SK-N-MC (cell line): ENCODE results near the gene LYRM7.
A peak's percentile ranks its signal among the peaks of the same experiment; 100 is the strongest.
"Not testable (repeated sequence)": the region's sequence is repeated elsewhere in the genome, so short reads cannot be mapped to it uniquely, and the experiment has no call there.

Experiments
- DNase-seq: peaks from one replicate; pipeline ENCODE4 v3.0.0-alpha.2; 2011; ENCODE audit warnings: low read depth, low spot score
- H3K27ac ChIP-seq: fragments of 200-600 bp; sonication (generic); 2 replicates; pipeline ENCODE4 v1.5.1; 2016; ENCODE audit warnings: mixed run types
- H3K36me3 ChIP-seq: fragments of 200-600 bp; sonication (generic); 2 replicates; pipeline ENCODE4 v1.6.1; 2017; ENCODE audit warnings: antibody characterized with exemption, low read length, mixed read lengths; ENCODE audit not compliant: insufficient read depth
- H3K4me3 ChIP-seq: fragments of 200-600 bp; sonication (generic); 2 replicates; pipeline ENCODE4 v1.5.1; 2016
- H3K9ac ChIP-seq: fragments of 200-600 bp; sonication (generic); 2 replicates; pipeline ENCODE4 v1.8.0; 2017; ENCODE audit warnings: mixed run types, mixed read lengths; ENCODE audit not compliant: insufficient read length
- H3K9me3 ChIP-seq: fragments of 200-600 bp; sonication (generic); 2 replicates; pipeline ENCODE4 v1.6.1; 2017; ENCODE audit warnings: low read depth, mild to moderate bottlenecking, antibody characterized with exemption, low read length, moderate library complexity, mixed read lengths
- EZH2 ChIP-seq: fragments of 200-600 bp; sonication (generic); IDR thresholded peaks from one replicate; pipeline ENCODE4 v1.6.1; 2017; ENCODE audit warnings: antibody characterized with exemption
- FOXP2 ChIP-seq: optimal IDR thresholded peaks from 2 replicates; pipeline ENCODE3; 2011; ENCODE audit warnings: mild to moderate bottlenecking, moderate library complexity; ENCODE audit not compliant: insufficient read depth; ENCODE audit errors: extremely low read length, control extremely low read depth
- POLR2AphosphoS5 ChIP-seq: IDR thresholded peaks from 2 replicates; pipeline ENCODE4 v1.6.1; 2012; ENCODE audit warnings: mild to moderate bottlenecking, low read depth, low read length, borderline replicate concordance

LYRM7 gene

GRCh38 chr5:131167615-131168014, 3.1 kb upstream of the LYRM7 start:
- H3K9ac ChIP-seq, result no peak overlapping the region
- H3K4me3 ChIP-seq, result no peak overlapping the region
- no peak overlapping the region for H3K27ac ChIP-seq
- no peak for TF ChIP-seq FOXP2
- no peak for TF ChIP-seq POLR2AphosphoS5
- TF ChIP-seq EZH2, result no peak
- H3K36me3 ChIP-seq, result peaks cover 10% of the 10 kb centered on the region
- no peak for DNase-seq
- H3K9me3 ChIP-seq, result no peaks in the 10 kb centered on the region

DNA sequence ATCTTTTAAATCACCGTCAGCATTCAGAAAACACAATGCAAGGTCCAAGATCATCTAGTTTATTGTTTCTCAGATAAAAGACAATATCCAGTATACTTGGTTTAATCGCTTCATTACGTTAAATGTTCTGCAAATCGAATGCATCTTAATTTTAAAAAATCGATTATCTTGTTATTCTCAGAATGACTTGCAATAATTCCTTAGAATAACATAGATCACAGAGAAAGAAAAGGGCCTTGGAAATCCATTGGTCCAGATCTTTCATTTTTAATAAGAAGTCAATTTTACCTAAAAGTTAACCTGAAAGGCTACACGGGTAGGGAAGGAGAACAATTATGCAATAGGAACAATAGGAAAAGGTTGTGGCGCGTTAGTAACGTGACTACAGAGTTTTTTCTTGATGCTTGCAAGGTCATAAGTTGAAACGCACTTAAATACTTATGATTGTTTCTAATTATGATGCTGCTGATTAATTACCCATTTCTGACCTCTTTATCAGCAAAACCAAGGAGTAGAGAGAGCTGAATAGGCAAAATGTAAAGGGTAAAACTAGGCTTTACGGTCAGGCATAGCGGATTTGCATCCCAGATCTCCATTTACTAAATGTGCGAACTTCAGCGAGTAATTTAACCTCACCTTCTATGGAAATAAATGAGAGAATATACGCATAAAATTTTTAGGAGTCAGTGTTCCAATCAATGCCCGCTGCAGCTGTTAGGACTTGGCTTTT, 769 bp upstream of the LYRM7 start:
- Histone ChIP-seq H3K9ac (peak overlapping the region; percentile 99), H3K9me3 (no peaks in the 10 kb centered on the region), H3K36me3 (no peaks in the 10 kb centered on the region), H3K4me3 (peak overlapping the region; percentile 98), H3K27ac (peak overlapping the region; percentile 87)
- no peak for DNase-seq
- TF ChIP-seq POLR2AphosphoS5 (no peak), FOXP2 (no peak), EZH2 (no peak)

GRCh38 chr5:131171276-131171810, 599 bp downstream of the LYRM7 start:
- DNase-seq, result no peak
- Histone ChIP-seq H3K9ac (peak overlapping the region; percentile 86), H3K36me3 (no peaks in the 10 kb centered on the region), H3K9me3 (no peaks in the 10 kb centered on the region), H3K27ac (no peak overlapping the region), H3K4me3 (peak overlapping the region; percentile 98)
- no peak for TF ChIP-seq EZH2
- TF ChIP-seq POLR2AphosphoS5, result no peak
- TF ChIP-seq FOXP2, result no peak

DNA sequence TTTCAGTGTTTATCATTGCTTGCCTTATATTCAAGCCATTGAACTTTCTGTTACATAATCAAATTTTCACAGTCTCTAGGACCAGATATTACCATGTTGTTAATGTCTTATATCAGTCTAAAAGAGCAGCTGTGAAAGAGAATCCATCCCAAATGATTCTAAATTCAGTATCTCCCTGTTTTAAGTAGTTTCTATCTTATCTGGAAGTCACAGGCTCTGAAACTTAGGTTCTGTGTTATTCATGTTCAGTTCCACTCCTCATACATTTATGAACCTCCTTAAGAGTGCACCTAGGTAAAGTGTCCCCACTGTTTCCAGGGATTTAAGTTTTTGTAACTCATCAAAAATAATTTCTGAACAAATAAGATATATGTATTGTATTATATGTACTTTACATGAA, 9.7 kb downstream of the LYRM7 start:
- TF ChIP-seq FOXP2 (no peak), POLR2AphosphoS5 (no peak), EZH2 (no peak)
- peaks cover 4% of the 10 kb centered on the region; the same call in 1 of the 2 replicates for H3K36me3 ChIP-seq
- no peaks in the 10 kb centered on the region for H3K9me3 ChIP-seq
- H3K9ac ChIP-seq, result no peak overlapping the region
- no peak overlapping the region for H3K27ac ChIP-seq
- no peak overlapping the region for H3K4me3 ChIP-seq
- no peak for DNase-seq

GRCh38 chr5:131182839-131183238, 12.1 kb downstream of the LYRM7 start:
- Histone ChIP-seq H3K9me3 (no peaks in the 10 kb centered on the region), H3K36me3 (peaks cover 5% of the 10 kb centered on the region), H3K27ac (no peak overlapping the region), H3K4me3 (no peak overlapping the region), H3K9ac (no peak overlapping the region)
- TF ChIP-seq FOXP2, result no peak
- TF ChIP-seq EZH2, result no peak
- no peak for TF ChIP-seq POLR2AphosphoS5
- no peak for DNase-seq

GRCh38 chr5:131185523-131186104, 14.9 kb downstream of the LYRM7 start:
- DNase-seq, result no peak
- no peak for TF ChIP-seq FOXP2
- no peak for TF ChIP-seq POLR2AphosphoS5
- TF ChIP-seq EZH2, result no peak
- no peak overlapping the region for H3K27ac ChIP-seq
- no peaks in the 10 kb centered on the region for H3K9me3 ChIP-seq
- H3K9ac ChIP-seq, result no peak overlapping the region
- H3K36me3 ChIP-seq, result peaks cover 7% of the 10 kb centered on the region
- H3K4me3 ChIP-seq, result no peak overlapping the region

- TF ChIP-seq EZH2 (no peak), FOXP2 (no peak), POLR2AphosphoS5 (no peak)
- no peak overlapping the region for H3K9ac ChIP-seq
- no peak overlapping the region for H3K4me3 ChIP-seq
- H3K9me3 ChIP-seq, result no peaks in the 10 kb centered on the region
- H3K36me3 ChIP-seq, result peaks cover 11% of the 10 kb centered on the region
- DNase-seq, result no peak
- peak overlapping the region; percentile 26; the same call in 1 of the 2 replicates for H3K27ac ChIP-seq
These were observed 16.0 kb downstream of the LYRM7 start for GRCh38 chr5:131186561-131187256.

GRCh38 chr5:131193106-131193505, 22.4 kb downstream of the LYRM7 start:
- Histone ChIP-seq H3K9ac (no peak overlapping the region), H3K27ac (0 out of 2 replicates have a peak overlapping the region, but pooled peaks have one; percentile 37), H3K36me3 (peaks cover 4% of the 10 kb centered on the region; the same call in 1 of the 2 replicates), H3K9me3 (no peaks in the 10 kb centered on the region), H3K4me3 (0 out of 2 replicates have a peak overlapping the region, but pooled peaks have one; percentile 11)
- TF ChIP-seq EZH2 (no peak), POLR2AphosphoS5 (no peak), FOXP2 (no peak)
- no peak for DNase-seq

- not testable (repeated sequence) for H3K4me3 ChIP-seq, H3K9me3 ChIP-seq, H3K36me3 ChIP-seq, H3K9ac ChIP-seq, DNase-seq, H3K27ac ChIP-seq
These were observed 23.2 kb downstream of the LYRM7 start for GRCh38 chr5:131193897-131194296.
